Liver (tissue), 9 donors: ENCODE measurements around the gene CYB561. TPM values are rescaled to one million over a fixed set of nuclear protein-coding genes. Genes with fewer than 3 reads are reported as not detected.

ENCODE experiments used
- DNase-seq: peaks from one replicate; pipeline ENCODE4 v3.0.0-alpha.2; 2017; ENCODE audit warnings: low spot score
- H3K27ac ChIP-seq, 2 donors: one replicate each; pipeline ENCODE4 v1.7.0; 2013; ENCODE audit warnings: inconsistent platforms in 2 of 2, low read length in 2 of 2, control low read depth in 1 of 2, low read depth in 1 of 2, mild to moderate bottlenecking in 1 of 2
- H3K27me3 ChIP-seq, 4 donors: one replicate each; pipeline versions ENCODE4 v1.6.1 to v1.7.0; 2013; ENCODE audit warnings: low read length in 3 of 4, inconsistent platforms in 1 of 4, mild to moderate bottlenecking in 1 of 4, moderate library complexity in 1 of 4; ENCODE audit not compliant: control insufficient read depth in 4 of 4, insufficient read depth in 4 of 4
- H3K36me3 ChIP-seq, 4 donors: one replicate each; pipeline versions ENCODE4 v1.6.1 to v1.7.0; 2013; ENCODE audit warnings: low read length in 3 of 4, mild to moderate bottlenecking in 3 of 4, low read depth in 1 of 4, moderate library complexity in 1 of 4; ENCODE audit not compliant: control insufficient read depth in 4 of 4, insufficient read depth in 3 of 4
- H3K4me1 ChIP-seq, 4 donors: one replicate each; pipeline versions ENCODE4 v1.6.1 to v1.7.0; 2013; ENCODE audit warnings: low read length in 3 of 4, mild to moderate bottlenecking in 3 of 4, moderate library complexity in 1 of 4; ENCODE audit not compliant: control insufficient read depth in 4 of 4, insufficient read depth in 4 of 4
- H3K4me3 ChIP-seq, 3 donors: one replicate each; pipeline versions ENCODE4 v1.6.1 to v1.7.0; 2013; ENCODE audit warnings: low read length in 3 of 3, control low read depth in 1 of 3, low read depth in 1 of 3, mild to moderate bottlenecking in 1 of 3
- H3K9ac ChIP-seq, 2 donors: one replicate each; pipeline ENCODE4 v1.7.0; 2013; ENCODE audit warnings: low read length in 2 of 2, mild to moderate bottlenecking in 2 of 2, moderate library complexity in 2 of 2, control low read depth in 1 of 2, low read depth in 1 of 2
- H3K9me3 ChIP-seq, 4 donors: one replicate each; pipeline versions ENCODE4 v1.6.1 to v1.7.0; 2013; ENCODE audit warnings: low read length in 3 of 4; ENCODE audit not compliant: control insufficient read depth in 4 of 4
- ATF3 ChIP-seq: IDR thresholded peaks from 2 replicates; pipeline ENCODE4 v1.6.1; 2016; ENCODE audit warnings: antibody characterized with exemption
- EGR1 ChIP-seq, 2 donors: IDR thresholded peaks; 2 replicates each; pipeline ENCODE4 v1.6.1; 2016 to 2018; ENCODE audit warnings: antibody characterized with exemption in 2 of 2, low read depth in 2 of 2
- FOXA1 ChIP-seq: IDR thresholded peaks from 2 replicates; pipeline ENCODE4 v1.6.1; 2016; ENCODE audit warnings: antibody characterized with exemption
- FOXA2 ChIP-seq: IDR thresholded peaks from 2 replicates; pipeline ENCODE4 v1.6.1; 2016; ENCODE audit warnings: antibody characterized with exemption
- GABPA ChIP-seq, 2 donors: IDR thresholded peaks in 1 of 2; conservative IDR thresholded peaks in 1 of 2; 2 replicates each; pipeline ENCODE4 v1.6.1; 2016; ENCODE audit warnings: antibody characterized with exemption in 2 of 2, mild to moderate bottlenecking in 1 of 2, moderate library complexity in 1 of 2
- HNF4A ChIP-seq, 2 donors: conservative IDR thresholded peaks; 2 replicates each; pipeline ENCODE4 v1.6.1; 2016; ENCODE audit warnings: antibody characterized with exemption in 2 of 2, mild to moderate bottlenecking in 2 of 2
- HNF4G ChIP-seq: IDR thresholded peaks from 2 replicates; pipeline ENCODE4 v1.6.1; 2016; ENCODE audit warnings: antibody characterized with exemption
- JUND ChIP-seq, 2 donors: IDR thresholded peaks; 2 replicates each; pipeline ENCODE4 v1.6.1; 2016; ENCODE audit warnings: antibody characterized with exemption in 2 of 2
- NR2F2 ChIP-seq: IDR thresholded peaks from 2 replicates; pipeline ENCODE4 v1.6.1; 2016; ENCODE audit warnings: antibody characterized with exemption
- RAD21 ChIP-seq, 2 donors: IDR thresholded peaks; 2 replicates each; pipeline ENCODE4 v1.6.1; 2016; ENCODE audit warnings: antibody characterized with exemption in 2 of 2, mild to moderate bottlenecking in 2 of 2
- REST ChIP-seq: IDR thresholded peaks from 2 replicates; pipeline ENCODE4 v1.6.1; 2016; ENCODE audit warnings: antibody characterized with exemption, mild to moderate bottlenecking
- RXRA ChIP-seq, 2 donors: IDR thresholded peaks; 2 replicates each; pipeline ENCODE4 v1.6.1; 2017 to 2018; ENCODE audit warnings: antibody characterized with exemption in 2 of 2, mild to moderate bottlenecking in 1 of 2
- SP1 ChIP-seq: IDR thresholded peaks from 2 replicates; pipeline ENCODE4 v1.6.1; 2018; ENCODE audit warnings: antibody characterized with exemption, mild to moderate bottlenecking
- TAF1 ChIP-seq: conservative IDR thresholded peaks from 2 replicates; pipeline ENCODE4 v1.6.1; 2016; ENCODE audit warnings: antibody characterized with exemption, mild to moderate bottlenecking
- YY1 ChIP-seq: IDR thresholded peaks from 2 replicates; pipeline ENCODE4 v1.6.1; 2016; ENCODE audit warnings: antibody characterized with exemption, mild to moderate bottlenecking
- WGBS: extraction: QIAGEN DNeasy Blood & Tissue Kit; methylation state at CpG from one replicate; pipeline ENCODE4 v1.1.7; 2013; 5-methylcytosine and 5-hydroxymethylcytosine counted together
- polyA plus RNA-seq, 2 donors: library from polyadenylated mRNA; stranded (reverse) in 1 of 2; unstranded in 1 of 2; fragments of 200-250 nt in 1 of 2; fragments of >200 nt in 1 of 2; fragmentation: Nextera tagmentation in 1 of 2; extraction: Ambion mirVana in 1 of 2; gene quantifications; one replicate each; pipeline versions ENCODE4 v1.2.1 to v1.2.3, GENCODE V29; 2013 to 2015
- total RNA-seq, 2 donors: library from RNA; depleted of rRNA; stranded (reverse); fragments of >200 nt; gene quantifications; one replicate each; pipeline ENCODE4 v1.2.3, GENCODE V29; 2014
- TF ChIP-seq, protein P1 (sequence below): IDR thresholded peaks from 2 replicates; pipeline ENCODE4 v1.6.1; 2016; ENCODE audit warnings: antibody characterized with exemption
- TF ChIP-seq, protein P2 (sequence below): IDR thresholded peaks from 2 replicates; pipeline ENCODE4 v1.6.1; 2016; ENCODE audit warnings: antibody characterized with exemption
- TF ChIP-seq, protein P3 (sequence below): fragments of 150-350 bp; IDR thresholded peaks from 2 replicates; pipeline ENCODE4 v1.5.1; 2017; ENCODE audit warnings: improper control_type of control experiment, low read depth, low read length; ENCODE audit not compliant: missing input control
- donor health status: healthy.
- donor health status: healthy.
- donor health status: healthy.
- donor health status: healthy.
- donor health status: healthy.

The CYB561 gene
- total and polyA plus RNA-seq, 4 donors, result 0.93 to 18.5 (median 12.9) TPM

DNA sequence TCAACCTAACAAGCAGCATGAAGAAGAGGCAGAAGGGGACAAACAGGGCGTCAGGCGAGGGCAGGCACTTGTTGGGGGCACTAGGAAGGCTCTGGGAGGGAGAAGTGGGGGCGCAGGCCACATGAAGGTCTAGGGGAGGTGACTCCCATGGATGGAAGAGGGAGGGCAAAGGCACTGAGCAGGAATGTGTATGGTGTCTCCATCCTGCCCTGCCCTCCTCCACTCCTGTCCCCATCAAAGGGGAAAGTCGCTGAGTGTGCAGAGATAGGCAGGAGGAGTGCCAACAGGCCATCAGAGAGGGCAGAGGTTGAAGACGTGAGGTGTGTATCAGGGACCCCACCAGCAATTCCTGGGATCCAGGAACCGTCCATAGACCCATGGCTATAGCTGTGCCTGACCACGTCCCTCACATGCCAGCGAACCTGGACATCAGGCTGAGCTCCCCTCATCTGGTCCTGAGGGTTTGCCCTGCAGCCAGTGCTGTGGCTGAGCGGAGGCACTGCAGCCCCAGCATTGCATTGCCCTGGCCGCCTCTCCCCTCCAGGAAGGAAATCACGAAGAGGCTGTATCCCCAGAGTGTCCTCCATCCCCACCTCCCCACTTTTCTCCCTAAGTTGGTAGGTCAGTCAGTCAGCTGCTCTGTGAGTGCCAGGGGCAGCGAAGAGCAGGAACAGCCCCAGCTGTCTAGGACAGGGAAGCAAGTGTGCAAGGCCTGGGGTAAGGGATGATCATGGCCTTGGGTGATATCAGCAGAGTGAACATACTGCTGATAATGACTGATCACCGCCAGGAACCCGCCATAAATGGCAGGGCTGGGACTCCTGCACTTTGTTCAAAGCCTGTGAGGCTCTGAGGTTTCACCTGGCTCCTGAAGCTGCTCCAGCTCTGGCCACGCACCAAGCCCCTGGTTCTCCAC is 6.2 kb upstream of the CYB561 start:
- Histone ChIP-seq H3K4me3 (no peak overlapping the region), H3K9ac (no peak overlapping the region), H3K27me3 (no peaks in the 10 kb centered on the region), H3K4me1 (peaks cover 0 to under 1% (median 0%) of the 10 kb centered on the region in 4 donors), H3K27ac (no peak overlapping the region), H3K9me3 (no peaks in the 10 kb centered on the region), H3K36me3 (no peaks in the 10 kb centered on the region)
- DNase-seq, result no peak
- TF ChIP-seq, protein P1, sequence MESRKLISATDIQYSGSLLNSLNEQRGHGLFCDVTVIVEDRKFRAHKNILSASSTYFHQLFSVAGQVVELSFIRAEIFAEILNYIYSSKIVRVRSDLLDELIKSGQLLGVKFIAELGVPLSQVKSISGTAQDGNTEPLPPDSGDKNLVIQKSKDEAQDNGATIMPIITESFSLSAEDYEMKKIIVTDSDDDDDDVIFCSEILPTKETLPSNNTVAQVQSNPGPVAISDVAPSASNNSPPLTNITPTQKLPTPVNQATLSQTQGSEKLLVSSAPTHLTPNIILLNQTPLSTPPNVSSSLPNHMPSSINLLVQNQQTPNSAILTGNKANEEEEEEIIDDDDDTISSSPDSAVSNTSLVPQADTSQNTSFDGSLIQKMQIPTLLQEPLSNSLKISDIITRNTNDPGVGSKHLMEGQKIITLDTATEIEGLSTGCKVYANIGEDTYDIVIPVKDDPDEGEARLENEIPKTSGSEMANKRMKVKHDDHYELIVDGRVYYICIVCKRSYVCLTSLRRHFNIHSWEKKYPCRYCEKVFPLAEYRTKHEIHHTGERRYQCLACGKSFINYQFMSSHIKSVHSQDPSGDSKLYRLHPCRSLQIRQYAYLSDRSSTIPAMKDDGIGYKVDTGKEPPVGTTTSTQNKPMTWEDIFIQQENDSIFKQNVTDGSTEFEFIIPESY, result no peak
- WGBS, result 85% methylated on average over 15 of the region's 15 CpGs

DNA sequence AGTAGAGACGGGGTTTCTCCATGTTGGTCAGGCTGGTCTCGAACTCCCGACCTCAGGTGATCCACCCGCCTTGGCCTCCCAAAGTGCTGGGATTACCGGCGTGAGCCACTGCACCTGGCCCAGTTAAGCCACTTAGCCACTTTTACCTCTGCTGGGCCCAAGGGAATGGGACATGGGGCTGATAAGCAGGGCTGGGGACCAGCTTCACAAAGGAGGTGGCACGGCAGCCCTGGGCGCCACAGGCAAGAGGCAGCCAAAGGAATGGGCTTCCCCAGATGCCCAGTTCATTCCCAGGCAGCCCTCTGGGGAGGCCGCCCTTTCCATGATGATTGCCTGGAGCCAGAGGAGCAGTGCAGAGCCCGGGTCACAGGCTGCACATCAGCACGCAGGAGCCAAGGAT is 5.0 kb upstream of the CYB561 start:
- peaks cover 2 to 8% (median 6%) of the 10 kb centered on the region in 4 donors for H3K4me1 ChIP-seq
- H3K27me3 ChIP-seq, result no peaks in the 10 kb centered on the region
- H3K9me3 ChIP-seq, result no peaks in the 10 kb centered on the region
- DNase-seq, result no peak
- H3K36me3 ChIP-seq, result no peaks in the 10 kb centered on the region
- H3K27ac ChIP-seq, result no peak overlapping the region
- 92% methylated on average over 11 of the region's 11 CpGs for WGBS
- H3K9ac ChIP-seq, result no peak overlapping the region
- H3K4me3 ChIP-seq, result no peak overlapping the region
- TF ChIP-seq NR2F2 (no peak), REST (no peak), YY1 (no peak), SP1 (no peak), FOXA2 (no peak), RAD21 (IDR thresholded peaks at IDR 0.05) (no peak), HNF4A (conservative IDR thresholded peaks at IDR 0.05) (no peak), TAF1 (no peak), FOXA1 (no peak), EGR1 (IDR thresholded peaks at IDR 0.05; ENCODE audit: low read depth in 2 of 2) (no peak), JUND (IDR thresholded peaks at IDR 0.05) (no peak), RXRA (IDR thresholded peaks at IDR 0.05) (no peak), ATF3 (no peak), HNF4G (no peak), GABPA (IDR thresholded peaks at IDR 0.05 in 1 of 2, conservative IDR thresholded peaks at IDR 0.05 in 1 of 2) (no peak)
- TF ChIP-seq, protein P2, sequence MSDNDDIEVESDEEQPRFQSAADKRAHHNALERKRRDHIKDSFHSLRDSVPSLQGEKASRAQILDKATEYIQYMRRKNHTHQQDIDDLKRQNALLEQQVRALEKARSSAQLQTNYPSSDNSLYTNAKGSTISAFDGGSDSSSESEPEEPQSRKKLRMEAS, result no peak
- TF ChIP-seq, protein P1, result no peak
- TF ChIP-seq, protein P3, sequence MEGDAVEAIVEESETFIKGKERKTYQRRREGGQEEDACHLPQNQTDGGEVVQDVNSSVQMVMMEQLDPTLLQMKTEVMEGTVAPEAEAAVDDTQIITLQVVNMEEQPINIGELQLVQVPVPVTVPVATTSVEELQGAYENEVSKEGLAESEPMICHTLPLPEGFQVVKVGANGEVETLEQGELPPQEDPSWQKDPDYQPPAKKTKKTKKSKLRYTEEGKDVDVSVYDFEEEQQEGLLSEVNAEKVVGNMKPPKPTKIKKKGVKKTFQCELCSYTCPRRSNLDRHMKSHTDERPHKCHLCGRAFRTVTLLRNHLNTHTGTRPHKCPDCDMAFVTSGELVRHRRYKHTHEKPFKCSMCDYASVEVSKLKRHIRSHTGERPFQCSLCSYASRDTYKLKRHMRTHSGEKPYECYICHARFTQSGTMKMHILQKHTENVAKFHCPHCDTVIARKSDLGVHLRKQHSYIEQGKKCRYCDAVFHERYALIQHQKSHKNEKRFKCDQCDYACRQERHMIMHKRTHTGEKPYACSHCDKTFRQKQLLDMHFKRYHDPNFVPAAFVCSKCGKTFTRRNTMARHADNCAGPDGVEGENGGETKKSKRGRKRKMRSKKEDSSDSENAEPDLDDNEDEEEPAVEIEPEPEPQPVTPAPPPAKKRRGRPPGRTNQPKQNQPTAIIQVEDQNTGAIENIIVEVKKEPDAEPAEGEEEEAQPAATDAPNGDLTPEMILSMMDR, result no peak
